ENCODE data around the gene REXO4. TPM values are rescaled to one million over a fixed set of nuclear protein-coding genes. Genes with fewer than 3 reads are reported as not detected.

Gene REXO4
- total RNA-seq, 1 donor from 2014 or later: 14.6 TPM

DNA sequence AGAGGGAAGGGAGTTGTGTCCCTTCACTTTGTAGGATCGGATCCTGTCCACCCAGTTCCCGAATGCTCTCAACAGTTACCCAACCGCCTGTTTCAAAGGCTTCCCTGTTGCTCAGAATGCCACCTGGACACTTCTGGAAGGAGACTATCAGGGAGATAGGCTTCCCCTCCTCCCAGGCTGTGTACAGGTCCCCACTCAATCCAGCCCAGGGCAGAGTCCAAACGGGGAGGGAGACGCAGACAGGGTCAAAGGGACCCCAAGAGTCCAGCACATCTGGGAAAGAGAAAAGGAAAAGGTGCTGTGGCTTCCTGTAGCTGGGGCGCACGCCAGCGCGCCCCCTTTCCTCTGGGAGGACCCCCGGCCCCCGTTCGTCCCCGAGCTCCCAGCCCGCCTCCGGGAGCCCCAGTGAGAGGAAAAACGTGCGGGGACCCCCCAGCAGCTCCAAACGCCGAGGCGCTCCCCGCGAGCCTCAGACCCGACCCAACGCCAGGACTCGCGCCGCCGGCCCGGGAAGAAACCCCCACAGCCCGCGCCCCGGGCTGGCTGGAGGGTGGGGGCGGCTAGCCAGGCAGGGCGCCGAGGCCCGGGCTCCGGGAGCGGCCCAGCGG, 42.6 kb downstream of the REXO4 start:
- H3K36me3 ChIP-seq (ENCODE audit: control insufficient read depth in 3 of 3, insufficient read depth in 3 of 3, low read length in 3 of 3): peaks cover 4 to 8% (median 5%) of the 10 kb centered on the region in 3 donors
- H3K4me1 ChIP-seq (ENCODE audit: control insufficient read depth in 3 of 3, insufficient read depth in 3 of 3, low read length in 3 of 3): peaks cover 38 to 48% (median 48%) of the 10 kb centered on the region in 3 donors
- no peaks in the 10 kb centered on the region for H3K9me3 ChIP-seq (ENCODE audit: control insufficient read depth in 3 of 3, low read length in 3 of 3)
- H3K9ac ChIP-seq (ENCODE audit: low read depth in 1 of 3, low read length in 3 of 3): peak overlapping the region; percentile 92 to 94 (median 94)
- H3K4me3 ChIP-seq (ENCODE audit: low read length in 3 of 3): peak overlapping the region; percentile 79 to 91 (median 85)
- H3K27me3 ChIP-seq (ENCODE audit: control insufficient read depth in 3 of 3, insufficient read depth in 3 of 3, low read length in 3 of 3): no peaks in the 10 kb centered on the region
- H3K27ac ChIP-seq (ENCODE audit: low read depth, low read length): peak overlapping the region; percentile 80

DNA sequence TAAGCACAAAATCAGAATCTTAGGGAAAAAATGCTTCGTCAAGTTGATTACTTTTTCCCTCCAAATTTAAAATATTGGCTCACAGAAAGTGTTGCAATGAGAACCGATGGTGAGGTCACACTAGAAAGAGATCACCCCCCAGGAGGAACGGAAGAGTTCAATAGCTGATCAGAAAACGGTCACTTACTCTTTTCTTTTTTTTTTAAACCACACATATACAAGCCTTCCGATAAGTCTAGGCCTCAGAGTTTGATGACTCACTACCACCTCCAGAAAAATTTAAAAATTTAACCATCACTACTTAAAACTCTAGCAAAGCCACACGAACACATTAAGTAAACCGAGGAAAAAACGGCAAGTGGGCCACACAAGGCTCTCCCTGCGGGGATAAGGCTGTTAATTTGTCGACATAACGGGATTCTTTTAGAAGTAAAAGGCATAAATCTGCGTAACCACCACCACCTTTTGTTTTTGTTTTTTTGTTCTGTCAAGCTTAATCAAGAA, 43.1 kb downstream of the REXO4 start:
- Histone ChIP-seq H3K9ac (ENCODE audit: low read depth in 1 of 3, low read length in 3 of 3) (peak overlapping the region; percentile 92 to 94 (median 94)), H3K4me1 (ENCODE audit: control insufficient read depth in 3 of 3, insufficient read depth in 3 of 3, low read length in 3 of 3) (peaks cover 40 to 54% (median 53%) of the 10 kb centered on the region in 3 donors), H3K27me3 (ENCODE audit: control insufficient read depth in 3 of 3, insufficient read depth in 3 of 3, low read length in 3 of 3) (no peaks in the 10 kb centered on the region), H3K36me3 (ENCODE audit: control insufficient read depth in 3 of 3, insufficient read depth in 3 of 3, low read length in 3 of 3) (peaks cover 5 to 11% (median 7%) of the 10 kb centered on the region in 3 donors), H3K9me3 (ENCODE audit: control insufficient read depth in 3 of 3, low read length in 3 of 3) (no peaks in the 10 kb centered on the region), H3K4me3 (ENCODE audit: low read length in 3 of 3) (peak overlapping the region; percentile 79 to 91 (median 85)), H3K27ac (ENCODE audit: low read depth, low read length) (peak overlapping the region; percentile 80)

DNA sequence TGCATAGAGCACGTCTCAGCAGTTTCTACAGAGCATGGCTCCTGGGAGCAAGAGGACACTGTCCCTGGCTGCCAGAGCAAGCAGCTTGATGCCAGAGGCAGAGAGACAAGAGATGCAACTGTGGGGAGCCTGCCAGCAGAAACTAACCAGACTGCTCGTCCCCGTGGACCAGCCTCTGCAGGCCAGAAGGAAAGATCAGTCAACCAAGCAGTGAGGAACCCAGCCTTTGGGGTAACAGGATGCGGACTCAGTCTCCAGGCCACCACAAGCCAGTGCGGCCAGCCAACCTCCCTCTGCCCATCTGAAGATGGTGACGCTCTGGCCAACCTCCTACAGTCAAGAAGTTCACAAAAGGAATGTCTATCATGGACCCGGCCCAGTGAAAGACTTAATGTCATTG, 45.7 kb downstream of the REXO4 start:
- no peak overlapping the region for H3K27ac ChIP-seq (ENCODE audit: low read depth, low read length)
- peaks cover 63 to 79% (median 78%) of the 10 kb centered on the region in 3 donors for H3K4me1 ChIP-seq (ENCODE audit: control insufficient read depth in 3 of 3, insufficient read depth in 3 of 3, low read length in 3 of 3)
- peak overlapping the region in 2 of 3 donors; percentile 24 to 27 for H3K4me3 ChIP-seq (ENCODE audit: low read length in 3 of 3)
- peak overlapping the region in 1 of 3 donors; percentile 60 for H3K9ac ChIP-seq (ENCODE audit: low read depth in 1 of 3, low read length in 3 of 3)
- H3K9me3 ChIP-seq (ENCODE audit: control insufficient read depth in 3 of 3, low read length in 3 of 3): no peaks in the 10 kb centered on the region
- H3K27me3 ChIP-seq (ENCODE audit: control insufficient read depth in 3 of 3, insufficient read depth in 3 of 3, low read length in 3 of 3): no peaks in the 10 kb centered on the region
- peaks cover 7 to 13% (median 7%) of the 10 kb centered on the region in 3 donors for H3K36me3 ChIP-seq (ENCODE audit: control insufficient read depth in 3 of 3, insufficient read depth in 3 of 3, low read length in 3 of 3)

DNA sequence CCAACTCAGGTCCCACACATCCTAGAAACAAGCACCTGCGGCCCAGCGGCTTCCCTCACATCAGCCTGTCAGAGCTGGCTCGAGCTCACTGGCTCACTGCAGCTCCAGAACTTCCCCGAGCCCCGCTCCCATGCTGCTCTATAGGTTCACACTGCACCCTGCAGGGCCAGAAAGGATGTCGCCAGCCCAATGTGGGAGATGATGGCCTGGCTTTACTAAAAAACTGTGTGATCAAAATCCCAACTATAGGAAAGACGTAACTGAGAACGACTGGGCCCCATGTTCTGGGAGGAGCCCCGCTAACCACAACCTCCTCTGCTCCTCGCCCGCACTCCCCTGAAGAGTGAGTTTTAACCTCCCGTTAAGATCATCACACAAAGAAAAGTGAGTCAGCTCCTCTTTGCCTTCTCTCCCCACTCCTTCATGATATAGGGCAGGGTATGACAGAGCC, 46.5 kb downstream of the REXO4 start:
- Histone ChIP-seq H3K4me3 (ENCODE audit: low read length in 3 of 3) (peak overlapping the region in 1 of 3 donors; percentile 35), H3K27ac (ENCODE audit: low read depth, low read length) (peak overlapping the region; percentile 36), H3K9ac (ENCODE audit: low read depth in 1 of 3, low read length in 3 of 3) (peak overlapping the region; percentile 40 to 60 (median 50)), H3K27me3 (ENCODE audit: control insufficient read depth in 3 of 3, insufficient read depth in 3 of 3, low read length in 3 of 3) (no peaks in the 10 kb centered on the region), H3K4me1 (ENCODE audit: control insufficient read depth in 3 of 3, insufficient read depth in 3 of 3, low read length in 3 of 3) (peaks cover 65 to 74% (median 71%) of the 10 kb centered on the region in 3 donors), H3K9me3 (ENCODE audit: control insufficient read depth in 3 of 3, low read length in 3 of 3) (no peaks in the 10 kb centered on the region), H3K36me3 (ENCODE audit: control insufficient read depth in 3 of 3, insufficient read depth in 3 of 3, low read length in 3 of 3) (peaks cover 15 to 21% (median 15%) of the 10 kb centered on the region in 3 donors)

DNA sequence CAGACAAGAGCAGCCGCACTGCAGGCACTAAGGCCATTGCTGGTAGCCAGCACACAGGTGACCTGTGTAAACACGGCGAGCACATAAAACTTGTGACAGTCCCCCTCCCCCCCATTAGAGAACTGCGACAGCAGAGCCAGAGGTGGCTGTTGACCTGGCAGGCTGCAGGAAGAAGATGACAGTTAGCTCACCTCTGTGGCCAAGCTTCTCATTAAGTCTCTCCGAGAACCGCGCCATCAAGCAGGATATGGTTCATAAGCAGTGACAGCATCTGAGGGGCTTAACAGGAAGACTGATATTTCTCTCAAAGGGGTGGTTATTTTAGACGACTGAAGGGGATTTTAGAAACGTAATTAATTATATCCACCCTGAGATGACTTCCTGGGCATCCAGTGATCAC, 47.1 kb downstream of the REXO4 start:
- peak overlapping the region; percentile 7 to 60 (median 40) for H3K9ac ChIP-seq (ENCODE audit: low read depth in 1 of 3, low read length in 3 of 3)
- H3K27me3 ChIP-seq (ENCODE audit: control insufficient read depth in 3 of 3, insufficient read depth in 3 of 3, low read length in 3 of 3): no peaks in the 10 kb centered on the region
- no peaks in the 10 kb centered on the region for H3K9me3 ChIP-seq (ENCODE audit: control insufficient read depth in 3 of 3, low read length in 3 of 3)
- peaks cover 21 to 27% (median 21%) of the 10 kb centered on the region in 3 donors for H3K36me3 ChIP-seq (ENCODE audit: control insufficient read depth in 3 of 3, insufficient read depth in 3 of 3, low read length in 3 of 3)
- H3K27ac ChIP-seq (ENCODE audit: low read depth, low read length): no peak overlapping the region
- H3K4me3 ChIP-seq (ENCODE audit: low read length in 3 of 3): no peak overlapping the region
- H3K4me1 ChIP-seq (ENCODE audit: control insufficient read depth in 3 of 3, insufficient read depth in 3 of 3, low read length in 3 of 3): peaks cover 65 to 74% (median 71%) of the 10 kb centered on the region in 3 donors

DNA sequence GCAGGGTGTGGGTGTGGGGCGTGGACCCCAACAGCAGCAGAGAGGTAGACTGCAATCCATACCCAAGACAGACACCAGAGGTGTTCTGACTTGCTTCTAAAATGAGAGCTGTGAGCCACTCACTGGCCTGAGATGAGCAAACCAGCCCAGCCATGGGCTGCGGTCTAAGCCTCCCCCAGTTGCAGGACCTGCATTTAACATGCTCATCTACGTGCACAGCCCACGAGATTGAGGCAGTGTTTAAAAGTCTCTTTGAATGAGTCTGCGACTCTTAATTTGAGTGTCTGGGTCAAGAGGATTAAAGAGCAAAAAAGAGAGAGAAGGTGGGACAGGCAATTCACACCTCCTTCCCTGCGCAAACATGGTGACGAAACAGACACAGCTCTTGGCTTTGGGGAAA, 47.9 kb downstream of the REXO4 start:
- H3K27ac ChIP-seq (ENCODE audit: low read depth, low read length): no peak overlapping the region
- peaks cover 62 to 71% (median 69%) of the 10 kb centered on the region in 3 donors for H3K4me1 ChIP-seq (ENCODE audit: control insufficient read depth in 3 of 3, insufficient read depth in 3 of 3, low read length in 3 of 3)
- H3K9me3 ChIP-seq (ENCODE audit: control insufficient read depth in 3 of 3, low read length in 3 of 3): no peaks in the 10 kb centered on the region
- H3K4me3 ChIP-seq (ENCODE audit: low read length in 3 of 3): no peak overlapping the region
- peaks cover 27 to 34% (median 27%) of the 10 kb centered on the region in 3 donors for H3K36me3 ChIP-seq (ENCODE audit: control insufficient read depth in 3 of 3, insufficient read depth in 3 of 3, low read length in 3 of 3)
- H3K27me3 ChIP-seq (ENCODE audit: control insufficient read depth in 3 of 3, insufficient read depth in 3 of 3, low read length in 3 of 3): no peaks in the 10 kb centered on the region
- peak overlapping the region in 2 of 3 donors; percentile 20 to 40 for H3K9ac ChIP-seq (ENCODE audit: low read depth in 1 of 3, low read length in 3 of 3)

DNA sequence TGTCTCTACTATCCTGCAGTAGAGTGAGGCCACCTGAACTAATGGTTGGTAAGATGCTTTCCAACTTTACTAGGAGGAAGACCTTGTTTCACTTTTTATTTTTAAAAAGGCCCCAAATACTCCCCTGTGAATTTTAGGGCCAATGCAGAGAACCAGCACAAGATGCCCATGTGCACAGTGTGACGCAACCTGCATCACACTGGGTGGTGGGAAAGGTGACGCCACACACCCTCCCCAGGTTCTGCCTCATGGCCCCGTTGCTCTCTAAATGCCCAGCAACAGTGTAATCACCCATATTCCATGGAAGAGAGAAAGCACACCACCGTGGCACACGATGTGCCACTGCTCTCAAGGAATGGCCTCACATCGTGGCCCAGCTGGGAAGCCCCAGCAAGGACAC, 48.4 kb downstream of the REXO4 start:
- Histone ChIP-seq H3K27me3 (ENCODE audit: control insufficient read depth in 3 of 3, insufficient read depth in 3 of 3, low read length in 3 of 3) (no peaks in the 10 kb centered on the region), H3K9me3 (ENCODE audit: control insufficient read depth in 3 of 3, low read length in 3 of 3) (no peaks in the 10 kb centered on the region), H3K9ac (ENCODE audit: low read depth in 1 of 3, low read length in 3 of 3) (peak overlapping the region in 2 of 3 donors; percentile 20 to 40), H3K36me3 (ENCODE audit: control insufficient read depth in 3 of 3, insufficient read depth in 3 of 3, low read length in 3 of 3) (peaks cover 30 to 38% (median 31%) of the 10 kb centered on the region in 3 donors), H3K27ac (ENCODE audit: low read depth, low read length) (no peak overlapping the region), H3K4me1 (ENCODE audit: control insufficient read depth in 3 of 3, insufficient read depth in 3 of 3, low read length in 3 of 3) (peaks cover 61 to 66% (median 64%) of the 10 kb centered on the region in 3 donors), H3K4me3 (ENCODE audit: low read length in 3 of 3) (no peak overlapping the region)

DNA sequence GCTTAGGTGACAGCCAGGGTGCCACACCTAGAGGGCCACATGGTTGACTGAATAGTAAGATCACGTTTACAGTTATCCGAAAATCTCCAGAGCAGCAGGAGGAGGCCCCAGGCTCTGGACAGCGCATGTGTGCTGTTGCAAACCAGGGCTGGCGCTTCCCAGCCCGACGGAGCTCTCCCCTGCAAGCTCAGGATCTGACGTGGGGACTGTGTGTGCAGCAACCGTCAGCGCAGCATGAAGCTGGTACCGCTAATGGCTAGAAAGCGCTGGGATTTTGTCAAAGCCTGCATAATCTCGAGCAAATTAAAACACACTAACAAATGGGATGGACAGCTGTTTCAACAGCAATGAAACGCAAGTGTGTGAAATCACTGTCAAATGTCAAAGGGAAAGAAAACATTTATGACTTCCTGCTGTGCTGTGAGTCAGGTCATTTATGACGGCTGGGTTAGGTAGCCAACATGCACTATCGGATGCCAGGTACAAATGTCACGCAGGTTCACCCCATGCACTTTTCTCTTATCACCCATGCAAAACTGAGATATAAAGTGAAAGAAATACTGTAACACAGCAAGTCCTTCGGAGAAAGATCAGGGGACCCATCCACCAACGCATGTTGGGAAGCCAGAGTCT, 49.4 kb downstream of the REXO4 start:
- Histone ChIP-seq H3K4me3 (ENCODE audit: low read length in 3 of 3) (peak overlapping the region in 2 of 3 donors; percentile 9 to 35), H3K9ac (ENCODE audit: low read depth in 1 of 3, low read length in 3 of 3) (peak overlapping the region; percentile 2 to 68 (median 30)), H3K27me3 (ENCODE audit: control insufficient read depth in 3 of 3, insufficient read depth in 3 of 3, low read length in 3 of 3) (no peaks in the 10 kb centered on the region), H3K36me3 (ENCODE audit: control insufficient read depth in 3 of 3, insufficient read depth in 3 of 3, low read length in 3 of 3) (peaks cover 38 to 47% (median 39%) of the 10 kb centered on the region in 3 donors), H3K9me3 (ENCODE audit: control insufficient read depth in 3 of 3, low read length in 3 of 3) (no peaks in the 10 kb centered on the region), H3K27ac (ENCODE audit: low read depth, low read length) (no peak overlapping the region), H3K4me1 (ENCODE audit: control insufficient read depth in 3 of 3, insufficient read depth in 3 of 3, low read length in 3 of 3) (peaks cover 57 to 64% (median 62%) of the 10 kb centered on the region in 3 donors)

DNA sequence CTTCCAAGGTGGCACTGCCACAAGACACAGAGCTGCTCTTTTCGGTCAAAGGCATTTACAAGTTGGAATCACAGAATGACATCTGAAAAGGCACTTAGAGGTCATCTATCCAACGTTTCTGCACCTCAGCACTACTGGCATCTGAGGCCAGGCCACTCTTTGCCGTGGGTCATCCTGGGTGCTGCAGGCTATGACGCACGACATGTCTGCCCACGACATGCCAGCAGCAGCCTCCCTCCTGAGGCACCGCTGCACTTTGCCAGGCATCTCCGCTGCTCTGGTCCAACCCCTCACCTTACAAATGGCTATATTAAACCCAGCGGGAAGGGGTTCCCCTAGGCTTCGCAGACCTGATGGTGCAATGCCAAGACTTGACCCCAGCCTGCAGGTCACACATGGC, 50.0 kb downstream of the REXO4 start:
- peaks cover 53 to 58% (median 57%) of the 10 kb centered on the region in 3 donors for H3K4me1 ChIP-seq (ENCODE audit: control insufficient read depth in 3 of 3, insufficient read depth in 3 of 3, low read length in 3 of 3)
- H3K36me3 ChIP-seq (ENCODE audit: control insufficient read depth in 3 of 3, insufficient read depth in 3 of 3, low read length in 3 of 3): peaks cover 41 to 52% (median 42%) of the 10 kb centered on the region in 3 donors
- H3K4me3 ChIP-seq (ENCODE audit: low read length in 3 of 3): peak overlapping the region in 2 of 3 donors; percentile 9 to 35
- no peaks in the 10 kb centered on the region for H3K27me3 ChIP-seq (ENCODE audit: control insufficient read depth in 3 of 3, insufficient read depth in 3 of 3, low read length in 3 of 3)
- peak overlapping the region; percentile 2 to 68 (median 30) for H3K9ac ChIP-seq (ENCODE audit: low read depth in 1 of 3, low read length in 3 of 3)
- H3K27ac ChIP-seq (ENCODE audit: low read depth, low read length): no peak overlapping the region
- H3K9me3 ChIP-seq (ENCODE audit: control insufficient read depth in 3 of 3, low read length in 3 of 3): no peaks in the 10 kb centered on the region

DNA sequence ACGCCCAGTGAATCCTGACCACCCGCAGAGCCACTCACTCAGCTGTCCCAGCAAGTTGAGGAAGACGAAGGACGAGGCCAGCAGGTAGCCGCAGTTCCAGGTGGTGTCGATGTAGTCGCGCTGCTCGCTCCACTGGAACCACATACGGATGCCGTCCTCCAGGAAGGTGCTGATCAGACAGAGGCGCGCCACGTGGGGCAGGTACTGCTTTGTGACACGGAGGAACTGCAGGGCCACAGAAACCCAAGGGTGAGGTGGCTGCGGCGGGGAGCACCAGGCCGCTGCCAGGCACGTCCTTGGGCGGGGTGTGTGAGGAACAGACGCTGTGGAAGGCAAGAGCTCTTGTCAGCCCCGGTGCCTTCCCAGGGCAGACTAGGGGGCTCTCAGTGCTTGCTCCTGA, 50.6 kb downstream of the REXO4 start:
- no peak overlapping the region for H3K9ac ChIP-seq (ENCODE audit: low read depth in 1 of 3, low read length in 3 of 3)
- no peaks in the 10 kb centered on the region for H3K9me3 ChIP-seq (ENCODE audit: control insufficient read depth in 3 of 3, low read length in 3 of 3)
- peaks cover 47 to 52% (median 51%) of the 10 kb centered on the region in 3 donors for H3K4me1 ChIP-seq (ENCODE audit: control insufficient read depth in 3 of 3, insufficient read depth in 3 of 3, low read length in 3 of 3)
- peaks cover 42 to 56% (median 48%) of the 10 kb centered on the region in 3 donors for H3K36me3 ChIP-seq (ENCODE audit: control insufficient read depth in 3 of 3, insufficient read depth in 3 of 3, low read length in 3 of 3)
- H3K27me3 ChIP-seq (ENCODE audit: control insufficient read depth in 3 of 3, insufficient read depth in 3 of 3, low read length in 3 of 3): no peaks in the 10 kb centered on the region
- no peak overlapping the region for H3K4me3 ChIP-seq (ENCODE audit: low read length in 3 of 3)
- H3K27ac ChIP-seq (ENCODE audit: low read depth, low read length): no peak overlapping the region

Measured in skeletal muscle tissue (tissue), 4 donors.